ENCODE results near the gene CLCA2. TPM values are rescaled to one million over a fixed set of nuclear protein-coding genes. Genes with fewer than 3 reads are reported as not detected.

Gene CLCA2
- total and polyA plus RNA-seq, 7 donors, result 0.01 TPM; not detected in 6

DNA sequence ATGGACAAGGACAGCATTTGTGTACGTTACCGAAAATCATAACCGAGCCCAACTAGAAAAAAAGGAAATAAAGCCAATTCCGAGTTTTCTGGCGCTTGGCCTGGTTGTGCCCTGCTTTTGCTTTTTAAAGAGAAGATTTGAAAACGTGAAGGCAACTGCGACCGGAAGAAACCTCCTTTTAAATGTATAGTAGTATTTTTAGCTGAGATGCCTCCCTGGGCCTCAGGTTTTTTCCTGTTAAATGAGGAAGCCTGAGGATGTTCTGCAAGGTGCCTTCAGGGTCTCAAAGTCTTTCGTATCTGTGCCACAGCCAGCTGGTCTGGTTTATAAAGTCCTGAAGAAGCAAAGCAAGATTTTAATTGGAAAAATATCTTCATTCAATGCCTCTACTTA, 27.5 kb upstream of the CLCA2 start:
- Histone ChIP-seq H3K36me3 (ENCODE audit: insufficient read depth in 1 of 2, low read depth in 1 of 2) (no peaks in the 10 kb centered on the region), H3K4me3 (peak overlapping the region; percentile 93), H3K4me1 (peaks cover 6% of the 10 kb centered on the region), H3K27ac (peak overlapping the region; percentile 72), H3K27me3 (ENCODE audit: insufficient read depth in 3 of 3, low read length in 2 of 3) (no peaks in the 10 kb centered on the region), H3K9me3 (peaks cover under 1% of the 10 kb centered on the region)
- DNase-seq (no peak), ATAC-seq (peak in 1 of 4 donors; percentile 35)
- WGBS, 3 donors, result 0 to 1% (median 1%) methylated on average over 9 of the region's 9 CpGs
- TF ChIP-seq, protein P1, sequence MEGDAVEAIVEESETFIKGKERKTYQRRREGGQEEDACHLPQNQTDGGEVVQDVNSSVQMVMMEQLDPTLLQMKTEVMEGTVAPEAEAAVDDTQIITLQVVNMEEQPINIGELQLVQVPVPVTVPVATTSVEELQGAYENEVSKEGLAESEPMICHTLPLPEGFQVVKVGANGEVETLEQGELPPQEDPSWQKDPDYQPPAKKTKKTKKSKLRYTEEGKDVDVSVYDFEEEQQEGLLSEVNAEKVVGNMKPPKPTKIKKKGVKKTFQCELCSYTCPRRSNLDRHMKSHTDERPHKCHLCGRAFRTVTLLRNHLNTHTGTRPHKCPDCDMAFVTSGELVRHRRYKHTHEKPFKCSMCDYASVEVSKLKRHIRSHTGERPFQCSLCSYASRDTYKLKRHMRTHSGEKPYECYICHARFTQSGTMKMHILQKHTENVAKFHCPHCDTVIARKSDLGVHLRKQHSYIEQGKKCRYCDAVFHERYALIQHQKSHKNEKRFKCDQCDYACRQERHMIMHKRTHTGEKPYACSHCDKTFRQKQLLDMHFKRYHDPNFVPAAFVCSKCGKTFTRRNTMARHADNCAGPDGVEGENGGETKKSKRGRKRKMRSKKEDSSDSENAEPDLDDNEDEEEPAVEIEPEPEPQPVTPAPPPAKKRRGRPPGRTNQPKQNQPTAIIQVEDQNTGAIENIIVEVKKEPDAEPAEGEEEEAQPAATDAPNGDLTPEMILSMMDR (IDR thresholded peaks at IDR 0.05), result no peak
- intact Hi-C loops (cut with DNase I), result loop anchor here in 1 of 2 donors (5.0 to 10.0 kb wide), 2 partner anchors 101 to 298 kb away; no protein-coding TSS in a partner anchor

DNA sequence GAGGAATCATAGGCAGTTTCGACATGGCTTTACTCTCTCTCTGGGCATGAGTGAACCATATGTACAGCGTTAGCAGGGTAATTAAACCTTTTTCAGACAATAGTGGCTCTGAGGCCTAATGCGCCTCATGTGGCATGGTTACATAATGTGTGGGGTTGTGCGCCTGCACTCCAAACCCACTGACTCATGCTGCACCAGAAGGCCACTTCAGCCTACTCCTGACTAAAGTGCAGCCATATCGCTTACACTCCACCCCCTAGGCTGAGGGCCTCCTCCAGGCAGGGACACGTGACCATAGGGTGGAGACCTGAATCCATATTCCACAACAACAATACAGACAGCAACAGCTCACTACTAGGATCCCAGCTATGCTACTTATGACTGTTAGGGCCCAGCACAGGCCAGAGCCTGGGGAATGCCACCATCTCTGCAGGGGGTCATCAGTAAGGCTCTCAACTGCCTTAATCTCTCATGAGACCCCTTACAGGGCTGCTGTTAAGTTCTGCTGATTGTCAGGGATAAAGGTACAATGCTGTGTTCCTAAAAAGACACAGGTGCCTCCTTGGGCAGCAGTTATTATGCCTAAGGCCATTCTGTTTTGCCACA, 14.5 kb upstream of the CLCA2 start:
- no peak for ATAC-seq

DNA sequence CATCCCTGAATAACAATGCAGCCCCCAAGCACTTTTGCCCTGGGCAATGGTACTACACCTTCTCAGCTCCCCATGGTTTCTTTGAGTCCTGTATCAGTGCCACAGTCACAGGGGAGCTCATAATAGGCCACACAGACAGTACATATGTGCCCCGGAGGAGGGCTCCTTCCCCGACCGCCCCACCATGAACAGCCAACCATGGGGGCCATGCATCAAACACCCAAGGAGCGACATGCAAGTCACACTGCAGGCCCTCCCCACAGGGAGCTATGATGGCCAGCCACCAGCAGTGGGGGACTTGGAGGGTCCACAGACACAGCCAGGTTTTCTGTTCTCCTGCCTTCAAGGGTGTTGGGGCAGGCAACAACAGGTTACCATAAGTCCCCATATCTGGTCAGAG, 13.1 kb upstream of the CLCA2 start:
- 92 to 96% (median 95%) methylated on average over 4 of the region's 4 CpGs for WGBS, 3 donors
- Histone ChIP-seq H3K27ac (no peak overlapping the region), H3K9me3 (no peaks in the 10 kb centered on the region), H3K36me3 (ENCODE audit: insufficient read depth in 1 of 2, low read depth in 1 of 2) (no peaks in the 10 kb centered on the region), H3K4me1 (no peaks in the 10 kb centered on the region), H3K27me3 (ENCODE audit: insufficient read depth in 3 of 3, low read length in 2 of 3) (no peaks in the 10 kb centered on the region), H3K4me3 (no peak overlapping the region)
- TF ChIP-seq, protein P1 (IDR thresholded peaks at IDR 0.05), result no peak
- no peak for DNase-seq
- intact Hi-C loops (cut with DNase I), result no loop called here
- ATAC-seq, result no peak

More for the DNA sequence above, 14.5 kb upstream of the CLCA2 start:
- no peaks in the 10 kb centered on the region for H3K36me3 ChIP-seq (ENCODE audit: insufficient read depth in 1 of 2, low read depth in 1 of 2)
- no peak overlapping the region for H3K4me3 ChIP-seq
- no peaks in the 10 kb centered on the region for H3K9me3 ChIP-seq
- H3K27ac ChIP-seq, result no peak overlapping the region
- DNase-seq, result no peak
- intact Hi-C loops (cut with DNase I), result no loop called here
- H3K27me3 ChIP-seq (ENCODE audit: insufficient read depth in 3 of 3, low read length in 2 of 3), result no peaks in the 10 kb centered on the region
- 86 to 92% (median 87%) methylated on average over 6 of the region's 6 CpGs for WGBS, 3 donors
- TF ChIP-seq, protein P1 (IDR thresholded peaks at IDR 0.05), result no peak
- no peaks in the 10 kb centered on the region for H3K4me1 ChIP-seq

DNA sequence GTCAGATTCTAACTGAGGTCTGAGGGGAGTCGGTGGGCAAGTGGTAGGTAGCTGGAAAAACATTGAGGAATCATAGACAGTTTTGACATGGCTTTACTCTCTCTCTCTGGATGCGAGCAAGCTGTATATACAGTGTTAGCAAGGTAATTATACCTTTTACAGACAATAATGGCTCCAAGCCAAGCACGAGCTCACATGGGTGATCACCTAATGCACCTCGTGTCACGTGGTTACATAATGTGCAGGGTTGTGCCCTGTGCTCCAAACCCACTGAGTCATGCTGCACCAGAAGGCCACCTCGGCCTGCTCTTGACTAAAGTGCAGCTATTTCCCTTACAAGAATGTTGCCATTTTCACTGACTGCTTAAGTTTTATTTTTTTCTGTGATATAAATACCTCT, 7.6 kb upstream of the CLCA2 start:
- intact Hi-C loops (cut with DNase I), result no loop called here
- H3K9me3 ChIP-seq, result no peaks in the 10 kb centered on the region

More for the DNA sequence above, 7.6 kb upstream of the CLCA2 start:
- no peaks in the 10 kb centered on the region for H3K36me3 ChIP-seq (ENCODE audit: insufficient read depth in 1 of 2, low read depth in 1 of 2)
- DNase-seq (no peak), ATAC-seq (no peak)
- no peaks in the 10 kb centered on the region for H3K27me3 ChIP-seq (ENCODE audit: insufficient read depth in 3 of 3, low read length in 2 of 3)
- H3K4me3 ChIP-seq, result no peak overlapping the region
- H3K27ac ChIP-seq, result no peak overlapping the region
- no peaks in the 10 kb centered on the region for H3K4me1 ChIP-seq
- 82 to 87% (median 82%) methylated on average over 6 of the region's 6 CpGs for WGBS, 3 donors
- TF ChIP-seq, protein P1 (IDR thresholded peaks at IDR 0.05), result no peak
